SU-DHL-6 (cell line): ENCODE measurements around the gene DENND5B.

Experiments
- CTCF ChIP-seq: fragments of 200-600 bp; sonication (generic); IDR thresholded peaks from one replicate; pipeline ENCODE4 v1.5.1; 2017; ENCODE audit warnings: antibody characterized with exemption, mild to moderate bottlenecking, low read length, moderate library complexity; ENCODE audit not compliant: insufficient read depth, poor library complexity, severe bottlenecking
- EZH2phosphoT487 ChIP-seq: fragments of 200-600 bp; sonication (generic), shearing (Covaris generic); conservative IDR thresholded peaks from 2 replicates; pipeline ENCODE4 v1.6.1; 2018; ENCODE audit warnings: mild to moderate bottlenecking, antibody characterized with exemption, low read length, moderate library complexity, mixed read lengths

- no peak for TF ChIP-seq EZH2phosphoT487
- TF ChIP-seq CTCF: no peak
Measured at GRCh38 chr12:31506515-31507306, 84.2 kb downstream of the DENND5B start.
